A549 (cell line): Measurements from ENCODE around the gene TBC1D24. TPM values are rescaled to one million over a fixed set of nuclear protein-coding genes. Genes with fewer than 3 reads are reported as not detected.

Source experiments
- ATAC-seq, 2 experiments: fragments of 200-7000 bp in 1 of 2; fragments of >200 bp in 1 of 2; cut with Nextera tagmentation in 1 of 2; cut with Tn5 transposase in 1 of 2; 3 replicates each; pipeline versions ENCODE4 v1.8.0 to v1.9.1; 2018 to 2020; ENCODE audit warnings: mild to moderate bottlenecking in 1 of 2, moderate library complexity in 1 of 2
- CTCF ChIA-PET: fragments of 300-600 bp; sonication (Branson Sonifier 250); formaldehyde crosslinking; extraction: SDS; loops from one replicate; lab custom pipeline; 2021; ENCODE audit warnings: antibody characterized with exemption, inconsistent platforms; lab: Yijun Ruan, JAX
- POLR2A ChIA-PET: fragments of 350-600 bp; formaldehyde crosslinking; extraction: SDS; loops from one replicate; lab custom pipeline; 2021; ENCODE audit warnings: antibody characterized with exemption, inconsistent platforms; lab: Yijun Ruan, JAX
- DNase-seq, 2 experiments: peaks; one replicate each; pipeline versions ENCODE4 v3.0.0 to v3.0.0-alpha.2; 2011 to 2016; ENCODE audit warnings: low read depth in 1 of 2, low spot score in 1 of 2
- FAIRE-seq: peaks from 2 replicates; lab custom pipeline; 2011; peaks lifted over from hg19 to GRCh38; lab: Jason Lieb, UNC
- H3K27ac ChIP-seq, 2 experiments: fragments of >200 bp; sonication (Bioruptor Twin); formaldehyde crosslinking; 3 replicates each; pipeline ENCODE4 v1.5.1; 2016 to 2017
- H3K4me1 ChIP-seq: fragments of >200 bp; sonication (Bioruptor Twin); formaldehyde crosslinking; 3 replicates; pipeline ENCODE4 v1.6.1; 2016
- H3K4me2 ChIP-seq: fragments of >200 bp; sonication (Bioruptor Twin); formaldehyde crosslinking; 3 replicates; pipeline ENCODE4 v1.6.1; 2016
- H3K4me3 ChIP-seq: fragments of >200 bp; sonication (Bioruptor Twin); formaldehyde crosslinking; 3 replicates; pipeline ENCODE4 v1.5.1; 2016
- H3K9me3 ChIP-seq: fragments of >200 bp; sonication (Bioruptor Twin); formaldehyde crosslinking; 3 replicates; pipeline ENCODE4 v1.6.1; 2016
- CEBPB ChIP-seq, 2 experiments: fragments of >200 bp in 1 of 2; sonication (Bioruptor Twin) in 1 of 2; formaldehyde crosslinking in 1 of 2; IDR thresholded peaks; 2 replicates each; pipeline ENCODE4 v1.6.1; 2012 to 2016
- CHD2 ChIP-seq: fragments of 150-350 bp; IDR thresholded peaks from 2 replicates; pipeline ENCODE4 v1.6.1; 2014; ENCODE audit warnings: low read length; ENCODE audit not compliant: partially characterized antibody
- CHD4 ChIP-seq: fragments of 200-600 bp; sonication (generic); IDR thresholded peaks from 2 replicates; pipeline ENCODE4 v1.6.1; 2016; ENCODE audit warnings: antibody characterized with exemption, mild to moderate bottlenecking, borderline replicate concordance
- E2F6 ChIP-seq: IDR thresholded peaks from 2 replicates; pipeline ENCODE4 v1.6.1; 2012; ENCODE audit warnings: low read depth, borderline replicate concordance
- EP300 ChIP-seq, 2 experiments: fragments of >200 bp; sonication (Bioruptor Twin); formaldehyde crosslinking; IDR thresholded peaks; 2 replicates in 1 of 2; 3 replicates in 1 of 2; pipeline ENCODE4 v1.6.1; 2016 to 2017
- ESRRA ChIP-seq: fragments of 150-350 bp; IDR thresholded peaks from 2 replicates; pipeline ENCODE4 v1.6.1; 2014; ENCODE audit warnings: mild to moderate bottlenecking, low read length, borderline replicate concordance
- FOSB ChIP-seq: fragments of 250-450 bp; sonication (Bioruptor Pico); IDR thresholded peaks from 2 replicates; pipeline ENCODE4 v1.5.0; 2020; ENCODE audit warnings: mild to moderate bottlenecking, moderate library complexity
- HDAC2 ChIP-seq: fragments of 200-600 bp; sonication (generic); IDR thresholded peaks from 2 replicates; pipeline ENCODE4 v1.6.1; 2016
- HEYL ChIP-seq: fragments of 250-450 bp; sonication (Bioruptor Pico); IDR thresholded peaks from 2 replicates; pipeline ENCODE4 v1.8.0; 2021; ENCODE audit warnings: mild to moderate bottlenecking, moderate library complexity
- HMGXB4 ChIP-seq: fragments of 250-450 bp; sonication (Bioruptor Pico); IDR thresholded peaks from 2 replicates; pipeline ENCODE4 v1.5.0; 2021; ENCODE audit warnings: mild to moderate bottlenecking, moderate library complexity, borderline replicate concordance
- JUN ChIP-seq, 2 experiments: fragments of >200 bp; sonication (Bioruptor Twin); formaldehyde crosslinking; IDR thresholded peaks; 2 replicates in 1 of 2; 3 replicates in 1 of 2; pipeline ENCODE4 v1.6.1; 2016 to 2017
- JUNB ChIP-seq: fragments of >200 bp; sonication (Bioruptor Twin); formaldehyde crosslinking; IDR thresholded peaks from 2 replicates; pipeline ENCODE4 v1.6.1; 2016
- KDM1A ChIP-seq: fragments of 200-600 bp; sonication (generic); IDR thresholded peaks from 2 replicates; pipeline ENCODE4 v1.6.1; 2016; ENCODE audit warnings: low read depth, mild to moderate bottlenecking
- KDM5A ChIP-seq: fragments of 200-600 bp; sonication (generic); IDR thresholded peaks from 2 replicates; pipeline ENCODE4 v1.6.1; 2016; ENCODE audit warnings: antibody characterized with exemption, mild to moderate bottlenecking
- MAFK ChIP-seq: fragments of 450-650 bp; IDR thresholded peaks from 2 replicates; pipeline ENCODE4 v1.6.1; 2014; ENCODE audit not compliant: partially characterized antibody
- MAX ChIP-seq: IDR thresholded peaks from 2 replicates; pipeline ENCODE4 v1.6.1; 2012
- NPAS2 ChIP-seq: fragments of 250-450 bp; sonication (Bioruptor Pico); IDR thresholded peaks from 2 replicates; pipeline ENCODE4 v1.8.0; 2022; ENCODE audit warnings: mild to moderate bottlenecking, moderate library complexity, borderline replicate concordance
- NR3C1 ChIP-seq: fragments of >200 bp; sonication (Bioruptor Twin); formaldehyde crosslinking; IDR thresholded peaks from 3 replicates; pipeline ENCODE4 v1.6.1; 2017
- PHF8 ChIP-seq: fragments of 200-600 bp; sonication (generic); IDR thresholded peaks from 2 replicates; pipeline ENCODE4 v1.6.1; 2016; ENCODE audit warnings: low read depth, mild to moderate bottlenecking, antibody characterized with exemption, moderate library complexity, borderline replicate concordance
- POLR2A ChIP-seq: IDR thresholded peaks from 2 replicates; pipeline ENCODE4 v1.6.1; 2012; ENCODE audit warnings: mild to moderate bottlenecking, low read length
- RAD21 ChIP-seq, 2 experiments: fragments of >200 bp in 1 of 2; sonication (Bioruptor Twin) in 1 of 2; formaldehyde crosslinking in 1 of 2; IDR thresholded peaks in 1 of 2; conservative IDR thresholded peaks in 1 of 2; 2 replicates in 1 of 2; 3 replicates in 1 of 2; pipeline ENCODE4 v1.6.1; 2012 to 2018; ENCODE audit warnings: inconsistent platforms in 1 of 2
- RNF2 ChIP-seq: fragments of 200-600 bp; sonication (generic); IDR thresholded peaks from 2 replicates; pipeline ENCODE4 v1.6.1; 2016; ENCODE audit warnings: low read depth, mild to moderate bottlenecking, antibody characterized with exemption, moderate library complexity, borderline replicate concordance
- TFCP2L1 ChIP-seq: fragments of 250-450 bp; sonication (Bioruptor Pico); IDR thresholded peaks from 2 replicates; pipeline ENCODE4 v1.5.0; 2021; ENCODE audit warnings: mild to moderate bottlenecking
- USF2 ChIP-seq: fragments of 450-650 bp; IDR thresholded peaks from 2 replicates; pipeline ENCODE4 v1.6.1; 2014; ENCODE audit warnings: antibody characterized with exemption
- ZSCAN20 ChIP-seq: fragments of 250-450 bp; sonication (Bioruptor Pico); IDR thresholded peaks from 2 replicates; pipeline ENCODE4 v1.8.0; 2022; ENCODE audit warnings: mild to moderate bottlenecking, moderate library complexity
- WGBS: methylation state at CpG from one replicate; pipeline ENCODE4 v1.1.6; 2017; ENCODE audit errors: missing lambda C conversion rate; 5-methylcytosine and 5-hydroxymethylcytosine counted together
- polyA plus RNA-seq, 4 experiments: library from polyadenylated mRNA; depleted of rRNA in 3 of 4; stranded (reverse); fragments of >200 nt; fragmentation: RNase III in 1 of 4; extraction: RNeasy Plus Mini Kit Qiagen cat#74134 plus additional on column Dnase treatment in 1 of 4; gene quantifications; 2 replicates in 3 of 4; 3 replicates in 1 of 4; pipeline ENCODE4 v1.2.3, GENCODE V29; 2011 to 2017
- TF ChIP-seq, protein P1 (sequence below): fragments of >200 bp; sonication (Bioruptor Twin); formaldehyde crosslinking; IDR thresholded peaks from 3 replicates; pipeline ENCODE4 v1.6.1; 2016
- TF ChIP-seq, protein P2 (sequence below): fragments of >200 bp; sonication (Bioruptor Twin); formaldehyde crosslinking; IDR thresholded peaks from 2 replicates; pipeline ENCODE4 v1.6.1; 2016
- TF ChIP-seq, protein P3 (sequence below): fragments of 250-450 bp; sonication (Bioruptor Pico); IDR thresholded peaks from 2 replicates; pipeline ENCODE4 v1.5.0; 2020; ENCODE audit warnings: low read depth, mild to moderate bottlenecking, moderate library complexity

TBC1D24 gene
- polyA plus RNA-seq, 2 of the 4 experiments (the other 2 are of a cell fraction) = 4.2 to 7.3 TPM

DNA sequence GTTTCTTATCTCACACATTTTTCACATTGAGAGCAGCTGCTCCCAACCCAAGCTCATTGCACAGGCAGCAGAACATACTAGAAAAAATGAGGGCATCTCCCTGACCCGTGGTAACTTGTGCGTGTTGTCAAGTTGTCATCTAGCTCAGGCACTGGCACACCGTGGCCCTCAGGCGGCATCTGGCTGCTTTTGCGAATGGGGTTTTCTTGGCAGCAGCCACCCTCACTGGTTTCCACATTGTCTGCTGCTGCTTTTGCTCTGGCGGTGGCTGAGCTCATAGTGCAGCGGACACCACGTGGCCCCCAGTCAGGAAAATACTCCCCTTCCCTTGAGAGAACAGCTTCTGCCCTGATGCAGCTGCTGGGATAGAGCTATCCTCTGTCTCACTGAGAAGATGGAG lies 24.4 kb upstream of the TBC1D24 start:
- ChIA-PET CTCF (interaction anchor here (0.6 to 1.4 kb wide), 5 partner anchors 11 to 425 kb away, joined by 3 to 4 read pairs (median 3); no protein-coding TSS in a partner anchor), POLR2A (no interaction called here)
- TF ChIP-seq RNF2 (no peak), HMGXB4 (CRISPR knock-in tag) (no peak), JUNB (no peak), POLR2A (no peak), KDM5A (no peak), CHD2 (no peak), TFCP2L1 (CRISPR knock-in tag) (no peak), ZSCAN20 (no peak), MAFK (no peak), HDAC2 (no peak), E2F6 (no peak), RAD21 (conservative IDR thresholded peaks at IDR 0.05 in 1 of 2, IDR thresholded peaks at IDR 0.05 in 1 of 2) (no peak), KDM1A (no peak), JUN (IDR thresholded peaks at IDR 0.05) (no peak), CEBPB (IDR thresholded peaks at IDR 0.05) (no peak), PHF8 (no peak), CHD4 (no peak)
- TF ChIP-seq, protein P1, sequence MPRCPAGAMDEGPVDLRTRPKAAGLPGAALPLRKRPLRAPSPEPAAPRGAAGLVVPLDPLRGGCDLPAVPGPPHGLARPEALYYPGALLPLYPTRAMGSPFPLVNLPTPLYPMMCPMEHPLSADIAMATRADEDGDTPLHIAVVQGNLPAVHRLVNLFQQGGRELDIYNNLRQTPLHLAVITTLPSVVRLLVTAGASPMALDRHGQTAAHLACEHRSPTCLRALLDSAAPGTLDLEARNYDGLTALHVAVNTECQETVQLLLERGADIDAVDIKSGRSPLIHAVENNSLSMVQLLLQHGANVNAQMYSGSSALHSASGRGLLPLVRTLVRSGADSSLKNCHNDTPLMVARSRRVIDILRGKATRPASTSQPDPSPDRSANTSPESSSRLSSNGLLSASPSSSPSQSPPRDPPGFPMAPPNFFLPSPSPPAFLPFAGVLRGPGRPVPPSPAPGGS = no peak
- TF ChIP-seq, protein P2, sequence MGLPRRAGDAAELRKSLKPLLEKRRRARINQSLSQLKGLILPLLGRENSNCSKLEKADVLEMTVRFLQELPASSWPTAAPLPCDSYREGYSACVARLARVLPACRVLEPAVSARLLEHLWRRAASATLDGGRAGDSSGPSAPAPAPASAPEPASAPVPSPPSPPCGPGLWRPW = no peak
- no peak for FAIRE-seq
- no peak for DNase-seq
- Histone ChIP-seq H3K4me2 (no peak overlapping the region), H3K4me1 (peaks cover 4% of the 10 kb centered on the region; the same call in 1 of the 3 replicates), H3K4me3 (no peak overlapping the region), H3K27ac (no peak overlapping the region), H3K9me3 (no peaks in the 10 kb centered on the region)
- ATAC-seq = no peak
- WGBS = 93% methylated on average over 6 of the region's 8 CpGs

GRCh38 chr16:2450975-2451381 lies 23.9 kb upstream of the TBC1D24 start:
- FAIRE-seq = no peak
- WGBS = 96% methylated on average over 18 of the region's 19 CpGs
- POLR2A ChIA-PET = no interaction called here

More at GRCh38 chr16:2450975-2451381, 23.9 kb upstream of the TBC1D24 start:
- no peak overlapping the region for H3K27ac ChIP-seq
- H3K4me3 ChIP-seq = no peak overlapping the region
- no peak overlapping the region for H3K4me2 ChIP-seq
- H3K4me1 ChIP-seq = peaks cover 4% of the 10 kb centered on the region; the same call in 1 of the 3 replicates
- H3K9me3 ChIP-seq = no peaks in the 10 kb centered on the region
- DNase-seq (no peak), ATAC-seq (no peak)
- TF ChIP-seq POLR2A (no peak), NPAS2 (CRISPR knock-in tag) (no peak), RNF2 (no peak), HEYL (CRISPR knock-in tag) (no peak), NR3C1 (no peak), MAX (no peak), CEBPB (IDR thresholded peaks at IDR 0.05) (no peak), CHD2 (no peak), HMGXB4 (CRISPR knock-in tag) (no peak), ESRRA (no peak), EP300 (IDR thresholded peaks at IDR 0.05) (no peak), JUNB (no peak), KDM5A (no peak), RAD21 (conservative IDR thresholded peaks at IDR 0.05 in 1 of 2, IDR thresholded peaks at IDR 0.05 in 1 of 2) (no peak), FOSB (CRISPR knock-in tag) (no peak), JUN (IDR thresholded peaks at IDR 0.05) (no peak), MAFK (no peak), USF2 (no peak)
- TF ChIP-seq, protein P3, sequence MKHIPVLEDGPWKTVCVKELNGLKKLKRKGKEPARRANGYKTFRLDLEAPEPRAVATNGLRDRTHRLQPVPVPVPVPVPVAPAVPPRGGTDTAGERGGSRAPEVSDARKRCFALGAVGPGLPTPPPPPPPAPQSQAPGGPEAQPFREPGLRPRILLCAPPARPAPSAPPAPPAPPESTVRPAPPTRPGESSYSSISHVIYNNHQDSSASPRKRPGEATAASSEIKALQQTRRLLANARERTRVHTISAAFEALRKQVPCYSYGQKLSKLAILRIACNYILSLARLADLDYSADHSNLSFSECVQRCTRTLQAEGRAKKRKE = no peak
- CTCF ChIA-PET = interaction anchor here (0.6 to 1.4 kb wide), 3 partner anchors 11 to 426 kb away, joined by 3 to 4 read pairs (median 3); no protein-coding TSS in a partner anchor
